NCI-H82 treated with DMSO at 0.1 percent for 48 hours (cell line): Measurements from ENCODE around the gene PGK2.

ENCODE experiments used
- DNase-seq: peaks from one replicate; lab custom pipeline; 2025; ENCODE audit not compliant: unreplicated experiment; lab: John Stamatoyannopoulos, UW

PGK2 gene

GRCh38 chr6:49736017-49736508, 51.0 kb downstream of the PGK2 start:
- DNase-seq = no peak
